Measurements from ENCODE around the gene ADAMTS12. TPM values are rescaled to one million over a fixed set of nuclear protein-coding genes. Genes with fewer than 3 reads are reported as not detected.

Gene ADAMTS12
- total and polyA plus RNA-seq, 2 experiments from 2014 or later: 7.8 to 11.5 TPM

DNA sequence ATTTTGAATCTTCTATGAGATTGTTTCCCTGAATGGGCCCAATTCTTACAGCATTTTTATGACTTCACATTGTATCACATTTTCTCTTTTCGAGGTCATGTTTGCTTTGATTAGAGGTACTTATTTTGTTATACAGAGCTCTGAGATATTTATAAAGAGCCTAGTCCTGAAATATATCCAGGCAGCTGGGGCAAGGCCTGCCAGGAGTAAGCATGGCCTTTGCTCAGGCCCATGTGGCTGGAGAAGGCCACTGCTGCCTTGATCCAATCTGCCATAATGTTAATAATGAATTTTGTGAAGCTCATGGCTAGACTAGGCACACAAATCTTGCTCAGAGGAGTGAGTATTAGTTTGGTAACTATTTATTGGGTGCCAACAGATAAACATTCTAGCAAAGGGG lies 355.0 kb downstream of the ADAMTS12 start:
- H3K9ac ChIP-seq: no peak overlapping the region
- no peaks in the 10 kb centered on the region for H3K9me3 ChIP-seq (ENCODE audit: low read depth)
- H3K36me3 ChIP-seq (ENCODE audit: low read depth): no peaks in the 10 kb centered on the region
- H4K20me1 ChIP-seq (ENCODE audit: insufficient read depth): no peaks in the 10 kb centered on the region
- H3K27me3 ChIP-seq (replicated peaks; ENCODE audit: insufficient read depth): no peaks in the 10 kb centered on the region
- H3K4me2 ChIP-seq (ENCODE audit: unreplicated experiment): no peak overlapping the region
- H3K4me1 ChIP-seq (ENCODE audit: insufficient read depth): no peaks in the 10 kb centered on the region
- H3K9me2 ChIP-seq (ENCODE audit: insufficient read depth): no peaks in the 10 kb centered on the region
- H2AFZ ChIP-seq: no peak overlapping the region
- TF ChIP-seq EZH2phosphoT487 (IDR thresholded peaks at IDR 0.05; ENCODE audit: insufficient read depth, low read depth): no peak
- TF ChIP-seq EZH2 (IDR thresholded peaks at IDR 0.05; ENCODE audit: insufficient read depth, poor library complexity, severe bottlenecking): no peak
- DNase-seq: no peak
- H3K27ac ChIP-seq: no peak overlapping the region
- H3F3A ChIP-seq (ENCODE audit: insufficient read depth): no peaks in the 10 kb centered on the region
- in situ Hi-C loops (cut with MboI): no loop called here
- H3K79me2 ChIP-seq (ENCODE audit: insufficient read depth): no peaks in the 10 kb centered on the region
- WGBS, 2 experiments (ENCODE audit: low coverage in 1 of 2, low lambda C conversion rate in 2 of 2, missing lambda C conversion rate in 2 of 2): 93 to 100% methylated on average over 1 of the region's 1 CpG
- no peak overlapping the region for H3K4me3 ChIP-seq

DNA sequence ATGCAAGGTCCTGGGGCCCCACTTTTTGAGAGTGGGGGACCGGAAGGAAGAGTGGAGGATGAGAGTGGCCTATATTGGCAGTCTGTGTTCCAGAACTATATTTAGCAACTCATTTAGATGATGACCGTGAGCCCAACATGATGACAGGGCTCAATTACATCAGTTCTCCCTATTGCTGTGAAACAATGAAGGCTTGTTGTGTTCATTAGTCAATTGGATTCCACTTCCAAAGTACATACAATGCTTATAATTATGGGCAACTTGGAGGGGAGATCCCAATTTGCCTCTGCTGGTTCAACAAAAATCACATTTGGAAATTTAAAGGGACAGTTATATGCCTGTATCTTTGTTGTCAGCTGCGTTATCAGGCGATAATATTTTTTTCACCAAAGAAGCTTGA lies 360.0 kb downstream of the ADAMTS12 start:
- no peak for DNase-seq
- H3K4me1 ChIP-seq (ENCODE audit: insufficient read depth): no peaks in the 10 kb centered on the region
- H2AFZ ChIP-seq: no peak overlapping the region
- in situ Hi-C loops (cut with MboI): no loop called here
- TF ChIP-seq EZH2phosphoT487 (IDR thresholded peaks at IDR 0.05; ENCODE audit: insufficient read depth, low read depth): no peak
- no peak for TF ChIP-seq EZH2 (IDR thresholded peaks at IDR 0.05; ENCODE audit: insufficient read depth, poor library complexity, severe bottlenecking)
- H3K36me3 ChIP-seq (ENCODE audit: low read depth): no peaks in the 10 kb centered on the region
- H3K9me2 ChIP-seq (ENCODE audit: insufficient read depth): no peaks in the 10 kb centered on the region
- no peaks in the 10 kb centered on the region for H3K27me3 ChIP-seq (replicated peaks; ENCODE audit: insufficient read depth)
- no peak overlapping the region for H3K9ac ChIP-seq
- no peaks in the 10 kb centered on the region for H4K20me1 ChIP-seq (ENCODE audit: insufficient read depth)
- no peaks in the 10 kb centered on the region for H3K9me3 ChIP-seq (ENCODE audit: low read depth)
- H3K79me2 ChIP-seq (ENCODE audit: insufficient read depth): no peaks in the 10 kb centered on the region
- 89 to 90% methylated on average over 4 of the region's 4 CpGs for WGBS, 2 experiments (ENCODE audit: low coverage in 1 of 2, low lambda C conversion rate in 2 of 2, missing lambda C conversion rate in 2 of 2)
- H3F3A ChIP-seq (ENCODE audit: insufficient read depth): no peaks in the 10 kb centered on the region
- no peak overlapping the region for H3K4me2 ChIP-seq (ENCODE audit: unreplicated experiment)
- H3K4me3 ChIP-seq: no peak overlapping the region
- H3K27ac ChIP-seq: no peak overlapping the region

- DNase-seq: no peak
Measured at GRCh38 chr5:33531037-33531298, 360.8 kb downstream of the ADAMTS12 start.

GRCh38 chr5:33530183-33531036 lies 361.4 kb downstream of the ADAMTS12 start:
- in situ Hi-C loops (cut with MboI): no loop called here
- TF ChIP-seq EZH2phosphoT487 (IDR thresholded peaks at IDR 0.05; ENCODE audit: insufficient read depth, low read depth) (no peak), EZH2 (IDR thresholded peaks at IDR 0.05; ENCODE audit: insufficient read depth, poor library complexity, severe bottlenecking) (no peak)
- DNase-seq: no peak
- H3K4me3 ChIP-seq: no peak overlapping the region
- no peaks in the 10 kb centered on the region for H3K27me3 ChIP-seq (replicated peaks; ENCODE audit: insufficient read depth)
- H3K9me3 ChIP-seq (ENCODE audit: low read depth): no peaks in the 10 kb centered on the region
- no peak overlapping the region for H3K4me2 ChIP-seq (ENCODE audit: unreplicated experiment)
- no peaks in the 10 kb centered on the region for H3F3A ChIP-seq (ENCODE audit: insufficient read depth)
- 86% methylated on average over 10 of the region's 10 CpGs for WGBS, 2 experiments (ENCODE audit: low coverage in 1 of 2, low lambda C conversion rate in 2 of 2, missing lambda C conversion rate in 2 of 2)
- no peak overlapping the region for H2AFZ ChIP-seq
- no peak overlapping the region for H3K9ac ChIP-seq
- H3K27ac ChIP-seq: no peak overlapping the region
- H4K20me1 ChIP-seq (ENCODE audit: insufficient read depth): no peaks in the 10 kb centered on the region
- H3K36me3 ChIP-seq (ENCODE audit: low read depth): no peaks in the 10 kb centered on the region
- no peaks in the 10 kb centered on the region for H3K79me2 ChIP-seq (ENCODE audit: insufficient read depth)
- no peaks in the 10 kb centered on the region for H3K9me2 ChIP-seq (ENCODE audit: insufficient read depth)
- H3K4me1 ChIP-seq (ENCODE audit: insufficient read depth): no peaks in the 10 kb centered on the region

More at GRCh38 chr5:33531037-33531298, 360.8 kb downstream of the ADAMTS12 start:
- no peaks in the 10 kb centered on the region for H3F3A ChIP-seq (ENCODE audit: insufficient read depth)
- no peak for TF ChIP-seq EZH2phosphoT487 (IDR thresholded peaks at IDR 0.05; ENCODE audit: insufficient read depth, low read depth)
- TF ChIP-seq EZH2 (IDR thresholded peaks at IDR 0.05; ENCODE audit: insufficient read depth, poor library complexity, severe bottlenecking): no peak
- WGBS, 2 experiments (ENCODE audit: low coverage in 1 of 2, low lambda C conversion rate in 2 of 2, missing lambda C conversion rate in 2 of 2): 97 to 100% methylated on average over 3 of the region's 3 CpGs
- no peak overlapping the region for H3K9ac ChIP-seq
- in situ Hi-C loops (cut with MboI): no loop called here
- H2AFZ ChIP-seq: no peak overlapping the region
- H4K20me1 ChIP-seq (ENCODE audit: insufficient read depth): no peaks in the 10 kb centered on the region
- H3K4me1 ChIP-seq (ENCODE audit: insufficient read depth): no peaks in the 10 kb centered on the region
- H3K36me3 ChIP-seq (ENCODE audit: low read depth): no peaks in the 10 kb centered on the region
- no peaks in the 10 kb centered on the region for H3K27me3 ChIP-seq (replicated peaks; ENCODE audit: insufficient read depth)
- no peaks in the 10 kb centered on the region for H3K79me2 ChIP-seq (ENCODE audit: insufficient read depth)
- H3K9me2 ChIP-seq (ENCODE audit: insufficient read depth): no peaks in the 10 kb centered on the region
- H3K27ac ChIP-seq: no peak overlapping the region
- no peak overlapping the region for H3K4me3 ChIP-seq
- no peak overlapping the region for H3K4me2 ChIP-seq (ENCODE audit: unreplicated experiment)
- H3K9me3 ChIP-seq (ENCODE audit: low read depth): no peaks in the 10 kb centered on the region

Data from GM23248 (cell line).